Neuronal stem cell (in vitro differentiated cells): ENCODE data around the gene LRP1B.
A peak's percentile ranks its signal among the peaks of the same experiment; 100 is the strongest.

ENCODE experiments used
- DNase-seq: peaks from one replicate; pipeline ENCODE4 v3.0.0-alpha.2; 2013; ENCODE audit warnings: low spot score
- H2AFZ ChIP-seq: one replicate; pipeline ENCODE4 v1.6.1; 2013; ENCODE audit warnings: mild to moderate bottlenecking, low read length, inconsistent platforms
- H2AK5ac ChIP-seq: 2 replicates; pipeline ENCODE4 v1.6.1; 2013; ENCODE audit warnings: low read depth, mild to moderate bottlenecking, inconsistent platforms, low read length, moderate library complexity, mixed read lengths
- H2BK120ac ChIP-seq: 2 replicates; pipeline ENCODE4 v1.6.1; 2013; ENCODE audit warnings: low read depth, mild to moderate bottlenecking, inconsistent platforms, low read length, moderate library complexity, mixed read lengths
- H2BK12ac ChIP-seq: one replicate; pipeline ENCODE4 v1.6.1; 2013; ENCODE audit warnings: low read length, inconsistent platforms
- H2BK15ac ChIP-seq: 2 replicates; pipeline ENCODE4 v1.6.1; 2013; ENCODE audit warnings: mild to moderate bottlenecking, low read length, inconsistent platforms, mixed read lengths
- H2BK5ac ChIP-seq: one replicate; pipeline ENCODE4 v1.6.1; 2013; ENCODE audit warnings: inconsistent platforms, mild to moderate bottlenecking, low read length, moderate library complexity
- H3K14ac ChIP-seq: one replicate; pipeline ENCODE4 v1.6.1; 2013; ENCODE audit warnings: low read length, inconsistent platforms
- H3K18ac ChIP-seq: 2 replicates; pipeline ENCODE4 v1.6.1; 2013; ENCODE audit warnings: low read length, inconsistent platforms
- H3K23ac ChIP-seq: 2 replicates; pipeline ENCODE4 v1.6.1; 2013; ENCODE audit warnings: low read depth, mild to moderate bottlenecking, mixed read lengths, low read length, inconsistent platforms; ENCODE audit not compliant: poor library complexity
- H3K27ac ChIP-seq: replicated peaks from 3 replicates; pipeline ENCODE4 v1.5.1; 2013; ENCODE audit warnings: low read length, inconsistent platforms
- H3K27me3 ChIP-seq, 3 experiments: 2 replicates each; pipeline ENCODE4 v1.6.1; 2013; ENCODE audit warnings: low read length in 3 of 3, mild to moderate bottlenecking in 2 of 3, inconsistent platforms in 1 of 3, low read depth in 1 of 3, mixed read lengths in 1 of 3, moderate library complexity in 1 of 3; ENCODE audit not compliant: control insufficient read depth in 3 of 3, insufficient read depth in 3 of 3
- H3K36me3 ChIP-seq, 2 donors: replicated peaks in 1 of 2; 2 replicates each; pipeline ENCODE4 v1.6.1; 2013; ENCODE audit warnings: low read length in 2 of 2; ENCODE audit not compliant: control insufficient read depth in 2 of 2, insufficient read depth in 2 of 2
- H3K4ac ChIP-seq: 2 replicates; pipeline ENCODE4 v1.6.1; 2013; ENCODE audit warnings: inconsistent platforms, mild to moderate bottlenecking, low read length, moderate library complexity
- H3K4me1 ChIP-seq, 2 donors: 1 replicate in 1 of 2; 2 replicates in 1 of 2; pipeline ENCODE4 v1.6.1; 2013; ENCODE audit warnings: low read length in 2 of 2, low read depth in 1 of 2; ENCODE audit not compliant: control insufficient read depth in 2 of 2, insufficient read depth in 1 of 2
- H3K4me2 ChIP-seq: one replicate; pipeline ENCODE4 v1.6.1; 2013; ENCODE audit warnings: mild to moderate bottlenecking, low read length, inconsistent platforms; ENCODE audit not compliant: insufficient read depth, poor library complexity, severe bottlenecking
- H3K4me3 ChIP-seq, 2 donors: 2 replicates each; pipeline ENCODE4 v1.5.1; 2013; ENCODE audit warnings: low read length in 2 of 2, mild to moderate bottlenecking in 2 of 2, inconsistent platforms in 1 of 2, moderate library complexity in 1 of 2
- H3K79me1 ChIP-seq: one replicate; pipeline ENCODE4 v1.6.1; 2013; ENCODE audit warnings: low read depth, mild to moderate bottlenecking, inconsistent platforms, low read length, moderate library complexity
- H3K9ac ChIP-seq: one replicate; pipeline ENCODE4 v1.6.1; 2013; ENCODE audit warnings: mild to moderate bottlenecking, low read depth, low read length, inconsistent platforms; ENCODE audit not compliant: poor library complexity
- H3K9me3 ChIP-seq, 2 donors: replicated peaks in 1 of 2; 2 replicates each; pipeline versions ENCODE3 to v1.6.1; 2013; ENCODE audit warnings: low read length in 2 of 2, mild to moderate bottlenecking in 2 of 2, inconsistent platforms in 1 of 2, low read depth in 1 of 2, mixed read lengths in 1 of 2, moderate library complexity in 1 of 2; ENCODE audit not compliant: control insufficient read depth in 2 of 2, insufficient read depth in 1 of 2
- H4K8ac ChIP-seq: one replicate; pipeline ENCODE4 v1.6.1; 2013; ENCODE audit warnings: low read depth, mild to moderate bottlenecking, inconsistent platforms, low read length, moderate library complexity
- H4K91ac ChIP-seq: one replicate; pipeline ENCODE4 v1.6.1; 2013; ENCODE audit warnings: low read length, low read depth, mild to moderate bottlenecking, inconsistent platforms; ENCODE audit not compliant: poor library complexity
- WGBS, 2 donors: extraction: QIAGEN DNeasy Blood & Tissue Kit; methylation state at CpG; one replicate each; pipeline ENCODE4 v1.1.7; 2013; ENCODE audit warnings: missing lambda C conversion rate in 2 of 2, mixed read lengths in 1 of 2; ENCODE audit not compliant: insufficient read length in 2 of 2, insufficient replicate concordance in 1 of 2; ENCODE audit errors: extremely low coverage in 2 of 2; 5-methylcytosine and 5-hydroxymethylcytosine counted together

The LRP1B gene

GRCh38 chr2:141570474-141571131 is 560.2 kb downstream of the LRP1B start:
- peak overlapping the region; percentile 60 for H3K18ac ChIP-seq
- no peak overlapping the region for H2BK12ac ChIP-seq
- H4K8ac ChIP-seq = no peak overlapping the region
- no peaks in the 10 kb centered on the region for H3K27me3 ChIP-seq
- H3K4me3 ChIP-seq = peak overlapping the region in 1 of 2 donors; percentile 29
- H2BK5ac ChIP-seq = no peak overlapping the region
- WGBS, 2 donors = no CpG with 5 or more reads among the region's 10 CpGs
- H2BK120ac ChIP-seq = no peak overlapping the region
- no peaks in the 10 kb centered on the region for H3K9me3 ChIP-seq
- H2AFZ ChIP-seq = peak overlapping the region; percentile 68
- H3K9ac ChIP-seq = no peak overlapping the region
- no peak overlapping the region for H3K4me2 ChIP-seq
- no peak overlapping the region for H3K4ac ChIP-seq
- no peak overlapping the region for H2BK15ac ChIP-seq
- DNase-seq = no peak
- peak overlapping the region; percentile 75 for H4K91ac ChIP-seq
- no peak overlapping the region for H3K14ac ChIP-seq
- no peak overlapping the region for H3K27ac ChIP-seq
- no peaks in the 10 kb centered on the region for H3K79me1 ChIP-seq
- H2AK5ac ChIP-seq = peak overlapping the region; percentile 68
- peaks cover 0 to 8% of the 10 kb centered on the region in 2 donors for H3K4me1 ChIP-seq
- H3K23ac ChIP-seq = no peak overlapping the region
- no peaks in the 10 kb centered on the region for H3K36me3 ChIP-seq

GRCh38 chr2:141569941-141570340 is 560.9 kb downstream of the LRP1B start:
- Histone ChIP-seq H3K36me3 (no peaks in the 10 kb centered on the region), H2BK120ac (no peak overlapping the region), H3K4ac (no peak overlapping the region), H3K18ac (no peak overlapping the region), H2BK12ac (no peak overlapping the region), H3K9me3 (no peaks in the 10 kb centered on the region), H3K23ac (no peak overlapping the region), H3K9ac (no peak overlapping the region), H3K4me1 (peaks cover 0 to 8% of the 10 kb centered on the region in 2 donors), H3K4me3 (no peak overlapping the region), H2AFZ (peak overlapping the region; percentile 68), H4K91ac (no peak overlapping the region), H3K4me2 (no peak overlapping the region), H2BK15ac (no peak overlapping the region), H3K27me3 (no peaks in the 10 kb centered on the region), H3K27ac (no peak overlapping the region), H4K8ac (no peak overlapping the region), H3K79me1 (no peaks in the 10 kb centered on the region), H2BK5ac (no peak overlapping the region), H2AK5ac (no peak overlapping the region), H3K14ac (no peak overlapping the region)
- no CpG with 5 or more reads among the region's 4 CpGs for WGBS, 2 donors
- no peak for DNase-seq

DNA sequence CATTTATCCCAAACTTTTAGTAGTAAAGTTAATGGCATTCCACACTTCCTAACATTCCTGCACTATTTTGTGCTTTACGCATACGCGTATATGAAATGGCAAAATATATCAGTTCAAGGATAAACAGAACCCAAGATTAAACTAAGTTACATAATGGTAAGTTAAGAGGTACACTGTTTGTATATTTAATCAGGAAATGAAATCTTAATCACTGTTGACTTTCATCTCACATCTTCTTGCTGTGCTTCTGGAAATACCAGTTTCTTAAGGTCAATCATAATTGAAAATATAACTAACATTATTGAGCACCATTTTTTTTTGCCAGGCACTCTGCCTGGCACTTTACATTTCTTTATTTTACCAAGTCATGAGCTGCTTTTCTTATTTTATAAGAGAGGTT is 565.2 kb downstream of the LRP1B start:
- no peak overlapping the region for H2AK5ac ChIP-seq
- no peaks in the 10 kb centered on the region for H3K36me3 ChIP-seq
- no peak overlapping the region for H3K4me2 ChIP-seq
- no peak overlapping the region for H3K18ac ChIP-seq
- no peak overlapping the region for H2BK15ac ChIP-seq
- no peak overlapping the region for H3K4me3 ChIP-seq
- H2BK5ac ChIP-seq = no peak overlapping the region
- no peak for DNase-seq
- WGBS, 2 donors = no CpG with 5 or more reads among the region's 3 CpGs
- peaks cover 0 to 6% of the 10 kb centered on the region in 2 donors for H3K4me1 ChIP-seq
- H2BK120ac ChIP-seq = no peak overlapping the region
- H4K8ac ChIP-seq = no peak overlapping the region
- no peak overlapping the region for H3K14ac ChIP-seq
- H2AFZ ChIP-seq = no peak overlapping the region
- H3K23ac ChIP-seq = no peak overlapping the region
- no peaks in the 10 kb centered on the region for H3K79me1 ChIP-seq
- H4K91ac ChIP-seq = no peak overlapping the region
- no peak overlapping the region for H3K27ac ChIP-seq
- H3K9ac ChIP-seq = no peak overlapping the region
- no peak overlapping the region for H3K4ac ChIP-seq
- no peaks in the 10 kb centered on the region for H3K27me3 ChIP-seq
- H2BK12ac ChIP-seq = no peak overlapping the region
- no peaks in the 10 kb centered on the region for H3K9me3 ChIP-seq

DNA sequence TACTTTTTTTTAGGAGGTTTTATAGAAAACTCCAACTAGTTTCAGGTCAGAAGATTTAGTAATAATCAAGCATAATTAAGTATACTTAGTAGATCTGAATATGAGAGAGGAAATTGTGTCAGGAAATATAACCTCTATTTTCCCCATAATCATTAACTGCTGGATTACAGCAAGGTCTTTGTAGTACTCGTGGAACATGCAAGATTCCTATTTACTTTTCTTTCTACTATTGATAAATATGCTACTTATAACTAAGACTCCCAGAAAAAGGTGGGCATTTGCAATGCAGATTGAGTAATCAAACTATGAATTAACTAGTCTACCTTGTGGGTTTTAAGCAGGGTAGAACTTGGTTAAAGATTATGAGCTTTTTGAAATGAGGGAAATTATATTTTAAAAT is 570.1 kb downstream of the LRP1B start:
- Histone ChIP-seq H3K9me3 (no peaks in the 10 kb centered on the region), H3K4me3 (no peak overlapping the region), H2BK15ac (no peak overlapping the region), H3K27me3 (no peaks in the 10 kb centered on the region), H2AFZ (no peak overlapping the region), H4K91ac (no peak overlapping the region), H2BK120ac (no peak overlapping the region), H3K9ac (no peak overlapping the region), H3K4me1 (no peaks in the 10 kb centered on the region), H2AK5ac (no peak overlapping the region), H3K4ac (no peak overlapping the region), H3K23ac (no peak overlapping the region), H2BK12ac (no peak overlapping the region), H2BK5ac (no peak overlapping the region), H3K79me1 (no peaks in the 10 kb centered on the region), H3K27ac (no peak overlapping the region), H4K8ac (no peak overlapping the region), H3K14ac (no peak overlapping the region), H3K4me2 (no peak overlapping the region), H3K18ac (no peak overlapping the region), H3K36me3 (no peaks in the 10 kb centered on the region)
- WGBS, 2 donors = no CpG with 5 or more reads among the region's 1 CpG
- no peak for DNase-seq
